IMR-90 (cell line): ENCODE results near the gene EHBP1. TPM values are rescaled to one million over a fixed set of nuclear protein-coding genes. Genes with fewer than 3 reads are reported as not detected.
A peak's percentile ranks its signal among the peaks of the same experiment; 100 is the strongest.

Experiments used
- ATAC-seq: fragments of 200-7000 bp; cut with Tn5 transposase; 2 replicates; pipeline ENCODE4 v1.9.1; 2020; ENCODE audit warnings: low read depth, mild to moderate bottlenecking, moderate library complexity
- BruUV-seq: library from RNA; stranded (reverse); fragments of 400-500 nt; replicated peaks from 2 replicates; lab custom pipeline; 2021; lab: Mats Ljungman, UMichigan
- CTCF ChIA-PET: fragments of 300-600 bp; formaldehyde crosslinking; extraction: SDS; loops from one replicate; lab custom pipeline; 2021; ENCODE audit warnings: antibody characterized with exemption; lab: Yijun Ruan, JAX
- POLR2A ChIA-PET: fragments of 300-600 bp; sonication (Branson Sonifier 250); formaldehyde crosslinking; loops from one replicate; lab custom pipeline; 2022; ENCODE audit warnings: antibody characterized with exemption; ENCODE audit not compliant: unreplicated experiment; lab: Charles Lee
- DNase-seq: peaks from one replicate; pipeline ENCODE4 v3.0.0; 2013
- H2AFZ ChIP-seq: replicated peaks from 2 replicates; pipeline ENCODE3; 2013; ENCODE audit warnings: low read length, mild to moderate bottlenecking; ENCODE audit not compliant: poor library complexity
- H2AK5ac ChIP-seq: 2 replicates; pipeline ENCODE4 v1.6.1; 2013; ENCODE audit warnings: low read depth, low read length, inconsistent platforms
- H2AK9ac ChIP-seq: replicated peaks from 2 replicates; pipeline ENCODE3; 2013; ENCODE audit warnings: mild to moderate bottlenecking, low read depth, low read length, moderate library complexity; ENCODE audit not compliant: poor library complexity
- H2BK120ac ChIP-seq: 2 replicates; pipeline ENCODE4 v1.6.1; 2013; ENCODE audit warnings: low read depth, low read length, inconsistent platforms
- H2BK15ac ChIP-seq: 3 replicates; pipeline ENCODE4 v1.6.1; 2013; ENCODE audit warnings: low read depth, low read length, inconsistent platforms
- H2BK20ac ChIP-seq: 2 replicates; pipeline ENCODE4 v1.6.1; 2013; ENCODE audit warnings: low read depth, mild to moderate bottlenecking, inconsistent platforms, low read length, moderate library complexity
- H2BK5ac ChIP-seq: 2 replicates; pipeline ENCODE4 v1.6.1; 2013; ENCODE audit warnings: mild to moderate bottlenecking, low read depth, low read length, inconsistent platforms; ENCODE audit not compliant: poor library complexity, severe bottlenecking
- H3K14ac ChIP-seq: replicated peaks from 2 replicates; pipeline ENCODE4 v1.6.1; 2013; ENCODE audit warnings: low read depth, low read length, inconsistent platforms
- H3K18ac ChIP-seq: 2 replicates; pipeline ENCODE4 v1.6.1; 2013; ENCODE audit warnings: low read depth, low read length, control low read depth
- H3K23ac ChIP-seq: 2 replicates; pipeline ENCODE4 v1.6.1; 2013; ENCODE audit warnings: low read depth, low read length, inconsistent platforms
- H3K27ac ChIP-seq: 2 replicates; pipeline ENCODE4 v1.5.1; 2013; ENCODE audit warnings: mild to moderate bottlenecking, control low read depth, low read length; ENCODE audit not compliant: insufficient read depth
- H3K27me3 ChIP-seq: 2 replicates; pipeline ENCODE4 v1.6.1; 2013; ENCODE audit warnings: low read length; ENCODE audit not compliant: control insufficient read depth, insufficient read depth
- H3K36me3 ChIP-seq: 2 replicates; pipeline ENCODE4 v1.6.1; 2013; ENCODE audit warnings: low read length, mixed read lengths; ENCODE audit not compliant: control insufficient read depth, insufficient read depth
- H3K4ac ChIP-seq: 2 replicates; pipeline ENCODE4 v1.6.1; 2013; ENCODE audit warnings: low read depth, low read length, inconsistent platforms
- H3K4me1 ChIP-seq: 2 replicates; pipeline ENCODE4 v1.6.1; 2013; ENCODE audit warnings: low read length, mixed read lengths; ENCODE audit not compliant: control insufficient read depth, insufficient read depth
- H3K4me2 ChIP-seq: 2 replicates; pipeline ENCODE4 v1.6.1; 2013; ENCODE audit warnings: low read depth, mild to moderate bottlenecking, control low read depth, low read length, moderate library complexity
- H3K4me3 ChIP-seq: 2 replicates; pipeline ENCODE4 v1.5.1; 2013; ENCODE audit warnings: low read depth, mild to moderate bottlenecking, control low read depth, low read length, moderate library complexity; ENCODE audit not compliant: insufficient read depth
- H3K56ac ChIP-seq: 2 replicates; pipeline ENCODE4 v1.6.1; 2013; ENCODE audit warnings: low read length, inconsistent platforms; ENCODE audit not compliant: insufficient read depth; ENCODE audit errors: extremely low read depth
- H3K79me1 ChIP-seq, 2 experiments: 2 replicates each; pipeline ENCODE4 v1.6.1; 2013; ENCODE audit warnings: low read length in 2 of 2, inconsistent platforms in 1 of 2, low read depth in 1 of 2
- H3K9ac ChIP-seq: 2 replicates; pipeline ENCODE4 v1.6.1; 2013; ENCODE audit warnings: low read depth, low read length, control low read depth
- H3K9me1 ChIP-seq: 2 replicates; pipeline ENCODE4 v1.6.1; 2013; ENCODE audit warnings: low read length, inconsistent platforms; ENCODE audit not compliant: insufficient read depth
- H3K9me3 ChIP-seq: 2 replicates; pipeline ENCODE4 v1.6.1; 2013; ENCODE audit warnings: low read length; ENCODE audit not compliant: control insufficient read depth, insufficient read depth
- H4K20me1 ChIP-seq: 2 replicates; pipeline ENCODE4 v1.6.1; 2013; ENCODE audit warnings: low read length, inconsistent platforms; ENCODE audit not compliant: insufficient read depth
- H4K5ac ChIP-seq: 2 replicates; pipeline ENCODE4 v1.6.1; 2013; ENCODE audit warnings: mild to moderate bottlenecking, low read depth, low read length, control low read depth
- H4K8ac ChIP-seq, 2 experiments: 2 replicates each; pipeline ENCODE4 v1.6.1; 2013; ENCODE audit warnings: low read depth in 2 of 2, low read length in 2 of 2, control low read depth in 1 of 2, inconsistent platforms in 1 of 2
- H4K91ac ChIP-seq: 2 replicates; pipeline ENCODE4 v1.6.1; 2013; ENCODE audit warnings: low read depth, low read length, inconsistent platforms; ENCODE audit not compliant: insufficient read depth
- BHLHE40 ChIP-seq: fragments of 150-350 bp; IDR thresholded peaks from 2 replicates; pipeline ENCODE4 v1.6.1; 2016; ENCODE audit warnings: mild to moderate bottlenecking, low read depth, low read length
- CHD1 ChIP-seq: IDR thresholded peaks from 2 replicates; pipeline ENCODE4 v1.6.1; 2012; ENCODE audit warnings: low read depth, low read length, improper control_type of control experiment
- FOS ChIP-seq: fragments of 150-350 bp; IDR thresholded peaks from 2 replicates; pipeline ENCODE4 v1.6.1; 2016; ENCODE audit warnings: low read depth, low read length
- MAFK ChIP-seq: IDR thresholded peaks from 2 replicates; pipeline ENCODE4 v1.6.1; 2012; ENCODE audit warnings: low read depth, low read length, improper control_type of control experiment
- MAZ ChIP-seq: IDR thresholded peaks from 2 replicates; pipeline ENCODE4 v1.6.1; 2012; ENCODE audit warnings: low read depth, mild to moderate bottlenecking, low read length, improper control_type of control experiment, moderate library complexity, borderline replicate concordance
- MXI1 ChIP-seq: IDR thresholded peaks from 2 replicates; pipeline ENCODE4 v1.6.1; 2012; ENCODE audit warnings: low read depth, mild to moderate bottlenecking, low read length, moderate library complexity, borderline replicate concordance
- NFE2L2 ChIP-seq: fragments of 150-350 bp; IDR thresholded peaks from 2 replicates; pipeline ENCODE4 v1.6.1; 2016; ENCODE audit warnings: low read depth, mild to moderate bottlenecking, low read length
- POLR2A ChIP-seq: IDR thresholded peaks from 2 replicates; pipeline ENCODE4 v1.6.1; 2012; ENCODE audit warnings: mild to moderate bottlenecking, low read depth, low read length
- RAD21 ChIP-seq: IDR thresholded peaks from 2 replicates; pipeline ENCODE4 v1.6.1; 2012; ENCODE audit warnings: low read length, improper control_type of control experiment
- RCOR1 ChIP-seq: IDR thresholded peaks from 2 replicates; pipeline ENCODE4 v1.6.1; 2012; ENCODE audit warnings: mild to moderate bottlenecking, low read length, improper control_type of control experiment; ENCODE audit not compliant: insufficient replicate concordance
- RFX5 ChIP-seq: IDR thresholded peaks from 2 replicates; pipeline ENCODE4 v1.8.0; 2012; ENCODE audit warnings: low read depth, mild to moderate bottlenecking, low read length, moderate library complexity
- SMC3 ChIP-seq: fragments of 150-350 bp; IDR thresholded peaks from 2 replicates; pipeline ENCODE4 v1.6.1; 2016; ENCODE audit warnings: low read depth, mild to moderate bottlenecking, antibody characterized with exemption, low read length, moderate library complexity
- WGBS, 2 experiments: methylation state at CpG; one replicate each; pipeline versions ENCODE4 v1.1.5 to v1.1.7; 2013; ENCODE audit warnings: missing lambda C conversion rate in 2 of 2; ENCODE audit not compliant: insufficient read length in 1 of 2; ENCODE audit errors: extremely low coverage in 2 of 2; 5-methylcytosine and 5-hydroxymethylcytosine counted together
- dilution Hi-C: fragments of 300-500 bp; cut with HindIII; formaldehyde crosslinking; loops from one replicate; pipeline ENCODE4 v1.14.3; 2018; ENCODE audit warnings: low sequenced_read_pairs; ENCODE audit not compliant: unreplicated experiment
- in situ Hi-C: fragments of 300-500 bp; cut with MboI; formaldehyde crosslinking; loops from 3 replicates; pipeline ENCODE4 v1.14.3; 2019; ENCODE audit warnings: low sequenced_read_pairs, inconsistent platforms, mixed read lengths
- intact Hi-C: fragments of 100-400 bp; cut with micrococcal nuclease; formaldehyde crosslinking; loops from 2 replicates; pipeline ENCODE4 v1.10.0; 2022
- polyA plus RNA-seq, 3 experiments: library from polyadenylated mRNA; depleted of rRNA; stranded (reverse); fragments of >200 nt; gene quantifications; 2 replicates each; pipeline ENCODE4 v1.2.3, GENCODE V29; 2012; ENCODE audit warnings: low replicate concordance in 1 of 3
- total RNA-seq: library from RNA; depleted of rRNA; stranded (reverse); fragments of >200 nt; gene quantifications from 2 replicates; pipeline ENCODE4 v1.2.3, GENCODE V29; 2012
- TF ChIP-seq, protein P1 (sequence below): conservative IDR thresholded peaks from 2 replicates; pipeline ENCODE4 v1.5.1; 2012; ENCODE audit warnings: mild to moderate bottlenecking, low read depth, low read length, improper control_type of control experiment
- TF ChIP-seq, protein P2 (sequence below): fragments of 150-350 bp; IDR thresholded peaks from 2 replicates; pipeline ENCODE4 v1.6.1; 2017; ENCODE audit warnings: mild to moderate bottlenecking, antibody characterized with exemption, low read length, low read depth
- TF ChIP-seq, protein P3 (sequence below): fragments of 150-350 bp; IDR thresholded peaks from 2 replicates; pipeline ENCODE4 v1.6.1; 2016; ENCODE audit warnings: low read depth, mild to moderate bottlenecking, low read length, moderate library complexity, borderline replicate concordance

EHBP1 gene
- total and polyA plus RNA-seq, 2 of the 4 experiments (the other 2 are of a cell fraction): 28.3 to 44.4 TPM

DNA sequence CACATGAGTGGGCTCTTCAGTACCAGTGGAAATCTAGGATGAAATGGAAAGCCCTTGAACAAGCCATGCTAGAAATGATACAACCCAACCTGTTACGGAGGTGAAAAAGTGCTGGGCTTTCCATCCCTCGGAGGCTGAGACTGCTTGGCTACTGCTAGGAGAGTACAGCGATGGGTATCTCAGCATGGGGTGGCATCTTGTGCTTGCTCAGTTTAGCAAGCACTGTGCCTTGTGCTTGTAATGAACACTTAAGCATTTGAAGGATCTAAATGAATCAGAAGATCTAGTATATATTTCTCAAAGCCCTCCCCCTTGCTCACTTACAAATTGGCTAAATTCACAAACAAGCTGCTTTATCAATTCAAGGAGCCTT, 44.3 kb upstream of the EHBP1 start:
- Histone ChIP-seq H3K4me3 (no peak overlapping the region), H4K5ac (peak overlapping the region; percentile 96), H3K79me1 (0 out of 4 replicates have a peak, but pooled peaks cover 0 to 3% of the 10 kb centered on the region in 2 experiments), H3K23ac (peak overlapping the region; percentile 53; the same call in 1 of the 2 replicates), H3K18ac (peak overlapping the region; percentile 93), H3K4ac (peak overlapping the region; percentile 88), H3K9ac (no peak overlapping the region; the same call in 1 of the 2 replicates), H2AFZ (no peak overlapping the region), H2AK9ac (no peak overlapping the region), H3K36me3 (no peaks in the 10 kb centered on the region), H3K27ac (peak overlapping the region; percentile 49; the same call in 1 of the 2 replicates), H2BK5ac (peak overlapping the region; percentile 79), H3K9me3 (no peaks in the 10 kb centered on the region), H2BK120ac (peak overlapping the region; percentile 92), H3K27me3 (no peaks in the 10 kb centered on the region), H4K20me1 (no peaks in the 10 kb centered on the region), H2BK15ac (peak overlapping the region; percentile 82; the same call in 1 of the 3 replicates), H3K4me2 (peak overlapping the region; percentile 41), H4K8ac (peak overlapping the region in 1 of 2 experiments; percentile 94; a peak in 2 of 4 replicates), H2AK5ac (peak overlapping the region; percentile 96), H3K4me1 (peaks cover 16% of the 10 kb centered on the region), H4K91ac (peak overlapping the region; percentile 87), H3K9me1 (peaks cover 12% of the 10 kb centered on the region), H2BK20ac (peak overlapping the region; percentile 94), H3K14ac (peak overlapping the region; percentile 85), H3K56ac (no peak overlapping the region)
- intact Hi-C loops (loop anchor here (5.0 kb wide), 2 partner anchors 84 to 116 kb away; no protein-coding TSS in a partner anchor), dilution Hi-C loops (no loop called here), in situ Hi-C loops (no loop called here)
- WGBS, 2 experiments: no CpG with 5 or more reads among the region's 3 CpGs
- DNase-seq (no peak), ATAC-seq (no peak)
- BruUV-seq: no TSS peak
- ChIA-PET POLR2A (no interaction called here), CTCF (no interaction called here)
- TF ChIP-seq RAD21: no peak
- no peak for TF ChIP-seq CHD1
- TF ChIP-seq MXI1: no peak
- no peak for TF ChIP-seq SMC3
- TF ChIP-seq NFE2L2: no peak
- TF ChIP-seq MAFK: no peak
- no peak for TF ChIP-seq FOS
- TF ChIP-seq POLR2A: no peak
- TF ChIP-seq, protein P1, sequence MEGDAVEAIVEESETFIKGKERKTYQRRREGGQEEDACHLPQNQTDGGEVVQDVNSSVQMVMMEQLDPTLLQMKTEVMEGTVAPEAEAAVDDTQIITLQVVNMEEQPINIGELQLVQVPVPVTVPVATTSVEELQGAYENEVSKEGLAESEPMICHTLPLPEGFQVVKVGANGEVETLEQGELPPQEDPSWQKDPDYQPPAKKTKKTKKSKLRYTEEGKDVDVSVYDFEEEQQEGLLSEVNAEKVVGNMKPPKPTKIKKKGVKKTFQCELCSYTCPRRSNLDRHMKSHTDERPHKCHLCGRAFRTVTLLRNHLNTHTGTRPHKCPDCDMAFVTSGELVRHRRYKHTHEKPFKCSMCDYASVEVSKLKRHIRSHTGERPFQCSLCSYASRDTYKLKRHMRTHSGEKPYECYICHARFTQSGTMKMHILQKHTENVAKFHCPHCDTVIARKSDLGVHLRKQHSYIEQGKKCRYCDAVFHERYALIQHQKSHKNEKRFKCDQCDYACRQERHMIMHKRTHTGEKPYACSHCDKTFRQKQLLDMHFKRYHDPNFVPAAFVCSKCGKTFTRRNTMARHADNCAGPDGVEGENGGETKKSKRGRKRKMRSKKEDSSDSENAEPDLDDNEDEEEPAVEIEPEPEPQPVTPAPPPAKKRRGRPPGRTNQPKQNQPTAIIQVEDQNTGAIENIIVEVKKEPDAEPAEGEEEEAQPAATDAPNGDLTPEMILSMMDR: no peak
- no peak for TF ChIP-seq MAZ
- TF ChIP-seq, protein P2, sequence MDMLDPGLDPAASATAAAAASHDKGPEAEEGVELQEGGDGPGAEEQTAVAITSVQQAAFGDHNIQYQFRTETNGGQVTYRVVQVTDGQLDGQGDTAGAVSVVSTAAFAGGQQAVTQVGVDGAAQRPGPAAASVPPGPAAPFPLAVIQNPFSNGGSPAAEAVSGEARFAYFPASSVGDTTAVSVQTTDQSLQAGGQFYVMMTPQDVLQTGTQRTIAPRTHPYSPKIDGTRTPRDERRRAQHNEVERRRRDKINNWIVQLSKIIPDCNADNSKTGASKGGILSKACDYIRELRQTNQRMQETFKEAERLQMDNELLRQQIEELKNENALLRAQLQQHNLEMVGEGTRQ: no peak
- no peak for TF ChIP-seq BHLHE40
- no peak for TF ChIP-seq RCOR1
- TF ChIP-seq RFX5: no peak
- TF ChIP-seq, protein P3, sequence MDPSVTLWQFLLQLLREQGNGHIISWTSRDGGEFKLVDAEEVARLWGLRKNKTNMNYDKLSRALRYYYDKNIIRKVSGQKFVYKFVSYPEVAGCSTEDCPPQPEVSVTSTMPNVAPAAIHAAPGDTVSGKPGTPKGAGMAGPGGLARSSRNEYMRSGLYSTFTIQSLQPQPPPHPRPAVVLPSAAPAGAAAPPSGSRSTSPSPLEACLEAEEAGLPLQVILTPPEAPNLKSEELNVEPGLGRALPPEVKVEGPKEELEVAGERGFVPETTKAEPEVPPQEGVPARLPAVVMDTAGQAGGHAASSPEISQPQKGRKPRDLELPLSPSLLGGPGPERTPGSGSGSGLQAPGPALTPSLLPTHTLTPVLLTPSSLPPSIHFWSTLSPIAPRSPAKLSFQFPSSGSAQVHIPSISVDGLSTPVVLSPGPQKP: no peak
